HG03575 (cell line): Measurements from ENCODE around the gene PGM1.

ENCODE experiments used
- ATAC-seq: cut with Tn5 transposase; IDR thresholded peaks from one replicate; pipeline ENCODE4 v1.9.1; 2021; ENCODE audit not compliant: unreplicated experiment, insufficient number of reproducible peaks, low FRiP score; ENCODE audit errors: extremely low read depth

The PGM1 gene

DNA sequence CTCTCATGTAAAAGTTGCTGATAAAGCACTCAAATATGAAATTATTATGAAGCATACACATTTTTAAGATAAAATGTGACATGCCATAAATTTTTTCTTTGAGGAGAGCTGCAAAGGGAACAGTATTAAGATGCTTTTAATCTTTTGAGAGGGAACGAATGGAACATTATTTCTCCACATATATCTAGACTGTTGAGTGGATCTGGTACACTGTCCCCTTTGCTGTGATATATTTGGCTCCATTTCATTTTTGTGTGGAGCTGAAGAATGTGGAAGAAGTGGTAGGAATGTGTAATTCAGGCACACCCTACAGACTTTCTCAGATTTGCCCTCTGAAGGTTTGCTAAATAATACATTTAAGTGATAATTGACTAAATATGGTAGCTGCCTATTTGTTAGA, 31.7 kb downstream of the PGM1 start:
- ATAC-seq = no peak

DNA sequence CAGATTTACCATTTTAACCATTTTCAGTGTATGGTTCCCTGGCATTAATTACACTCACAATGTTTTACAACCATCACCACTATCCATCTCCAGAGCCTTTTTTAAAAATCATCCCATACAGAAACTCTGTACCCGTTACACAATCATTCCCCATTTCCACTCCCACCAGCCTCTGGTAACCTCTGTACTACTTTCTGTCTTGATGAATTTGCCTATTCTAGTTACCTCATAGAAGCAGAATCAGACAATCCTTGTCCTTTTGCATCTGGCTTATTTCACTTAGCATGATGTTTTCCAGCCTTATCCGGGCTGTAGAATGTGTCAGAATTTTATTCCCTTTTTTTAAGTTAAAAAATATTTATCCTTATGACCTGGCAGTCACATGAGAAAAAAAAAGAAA, 33.0 kb downstream of the PGM1 start:
- no peak for ATAC-seq

DNA sequence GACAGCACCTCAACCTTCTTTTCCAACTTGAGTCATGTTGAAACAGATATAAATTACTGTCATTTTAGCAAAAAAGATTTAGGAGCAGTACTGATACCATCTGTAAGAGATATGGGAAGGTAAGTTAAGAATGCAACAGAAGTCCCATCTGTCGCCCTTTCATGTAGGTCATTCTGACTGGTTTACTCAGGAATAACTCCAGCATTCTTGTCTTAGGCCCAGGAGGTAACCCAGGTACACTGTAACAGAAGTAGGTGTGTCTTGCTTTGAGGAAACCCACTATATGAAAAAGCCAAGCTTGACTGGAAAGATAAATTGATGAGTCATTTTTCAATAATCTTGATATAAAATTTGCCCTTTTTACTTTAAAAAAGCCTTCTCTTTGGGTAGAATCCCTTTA, 35.4 kb downstream of the PGM1 start:
- ATAC-seq = no peak

- no peak for ATAC-seq
Measured at GRCh38 chr1:63630238-63630637, 37.0 kb downstream of the PGM1 start.

- no peak for ATAC-seq
Measured at GRCh38 chr1:63630666-63631065, 37.5 kb downstream of the PGM1 start.

DNA sequence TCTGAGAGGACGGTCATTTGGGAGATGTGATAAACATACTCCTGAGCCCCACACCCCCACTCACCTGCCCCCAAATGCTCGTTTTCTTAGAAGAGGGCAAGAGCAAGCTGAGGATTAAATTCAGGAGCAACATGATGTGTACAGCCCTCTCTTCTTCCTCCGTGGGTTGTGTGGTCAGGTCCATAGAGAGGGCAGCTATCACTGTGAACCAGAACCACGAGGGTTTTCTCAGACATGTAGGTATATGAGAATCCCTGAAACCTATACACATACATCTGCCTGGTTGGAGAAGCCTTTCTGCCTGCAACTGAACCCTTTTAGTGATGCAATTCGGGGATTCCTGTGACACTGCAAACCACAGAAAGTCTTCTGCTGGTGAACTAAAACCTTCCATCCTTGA, 38.9 kb downstream of the PGM1 start:
- ATAC-seq = no peak

GRCh38 chr1:63633281-63633680, 40.1 kb downstream of the PGM1 start:
- ATAC-seq = no peak

- ATAC-seq = no peak
Measured at GRCh38 chr1:63634471-63634870, 41.3 kb downstream of the PGM1 start.

DNA sequence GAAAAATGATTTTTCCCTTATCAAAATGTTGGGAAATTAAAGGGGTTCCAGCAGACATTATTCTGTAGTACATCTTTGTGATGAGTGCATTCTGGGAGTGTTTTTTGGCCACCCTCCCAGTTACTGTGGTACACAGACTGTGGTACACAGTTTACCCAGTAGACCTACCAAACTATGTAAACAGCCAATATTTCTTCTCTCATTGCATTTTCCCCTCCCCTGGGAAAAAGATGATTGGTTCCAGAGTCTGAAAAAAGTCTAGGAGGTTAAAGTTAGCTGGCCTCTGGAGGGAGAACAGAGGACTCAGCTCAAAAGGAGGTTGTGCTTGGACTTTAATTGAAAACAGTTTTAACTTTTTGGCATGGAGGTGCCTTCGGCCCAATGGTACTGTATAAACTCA, 42.5 kb downstream of the PGM1 start:
- no peak for ATAC-seq

DNA sequence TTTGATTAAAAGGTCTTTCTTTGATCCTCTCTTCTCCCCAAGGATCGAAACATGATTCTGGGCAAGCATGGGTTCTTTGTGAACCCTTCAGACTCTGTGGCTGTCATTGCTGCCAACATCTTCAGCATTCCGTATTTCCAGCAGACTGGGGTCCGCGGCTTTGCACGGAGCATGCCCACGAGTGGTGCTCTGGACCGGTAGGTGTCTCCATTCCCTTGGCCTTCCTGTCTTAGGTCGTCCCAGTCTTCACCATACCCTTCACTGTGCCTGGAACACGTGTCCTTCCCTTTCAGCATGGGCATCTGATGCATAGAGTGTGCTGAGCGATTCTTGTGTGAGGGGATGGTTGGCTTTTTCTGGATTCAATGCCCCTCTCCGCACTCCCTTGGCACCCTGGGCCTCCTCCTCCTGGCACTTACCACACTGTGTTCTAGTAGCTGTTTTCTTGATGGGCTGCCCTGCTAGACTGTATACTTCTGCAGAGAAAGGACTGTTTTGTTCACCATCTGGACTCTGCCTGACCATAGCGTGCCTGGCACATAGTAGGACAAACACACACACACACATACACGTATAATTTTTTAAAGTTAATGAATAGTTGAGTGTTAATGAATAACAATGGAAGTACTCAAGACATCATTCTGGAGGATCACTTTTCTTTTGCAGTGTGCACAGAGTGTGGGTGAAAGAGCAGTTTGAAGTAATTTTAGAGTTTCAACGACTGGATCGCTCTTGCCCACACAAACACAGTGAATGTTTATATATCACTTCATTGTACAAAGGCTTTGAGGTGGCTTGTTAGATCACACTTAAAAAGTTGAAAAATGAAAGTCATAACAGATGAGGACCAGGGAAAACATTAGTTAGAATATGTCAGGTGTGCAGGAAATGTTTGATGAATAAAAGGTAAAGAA, 43.2 kb downstream of the PGM1 start:
- ATAC-seq = no peak

- ATAC-seq = no peak
Measured at GRCh38 chr1:63638471-63638870, 45.3 kb downstream of the PGM1 start.

GRCh38 chr1:63638875-63639274, 45.7 kb downstream of the PGM1 start:
- ATAC-seq = no peak

GRCh38 chr1:63640633-63641567, 47.7 kb downstream of the PGM1 start:
- ATAC-seq = no peak

- ATAC-seq = no peak
Measured at GRCh38 chr1:63641615-63642014, 48.4 kb downstream of the PGM1 start.

GRCh38 chr1:63642901-63643300, 49.7 kb downstream of the PGM1 start:
- no peak for ATAC-seq

- no peak for ATAC-seq
Measured at GRCh38 chr1:63643517-63643916, 50.3 kb downstream of the PGM1 start.

- ATAC-seq = no peak
Measured at GRCh38 chr1:63643926-63644325, 50.7 kb downstream of the PGM1 start.

GRCh38 chr1:63645317-63645716, 52.1 kb downstream of the PGM1 start:
- no peak for ATAC-seq

- ATAC-seq = no peak
Measured at GRCh38 chr1:63648689-63649088, 55.5 kb downstream of the PGM1 start.

DNA sequence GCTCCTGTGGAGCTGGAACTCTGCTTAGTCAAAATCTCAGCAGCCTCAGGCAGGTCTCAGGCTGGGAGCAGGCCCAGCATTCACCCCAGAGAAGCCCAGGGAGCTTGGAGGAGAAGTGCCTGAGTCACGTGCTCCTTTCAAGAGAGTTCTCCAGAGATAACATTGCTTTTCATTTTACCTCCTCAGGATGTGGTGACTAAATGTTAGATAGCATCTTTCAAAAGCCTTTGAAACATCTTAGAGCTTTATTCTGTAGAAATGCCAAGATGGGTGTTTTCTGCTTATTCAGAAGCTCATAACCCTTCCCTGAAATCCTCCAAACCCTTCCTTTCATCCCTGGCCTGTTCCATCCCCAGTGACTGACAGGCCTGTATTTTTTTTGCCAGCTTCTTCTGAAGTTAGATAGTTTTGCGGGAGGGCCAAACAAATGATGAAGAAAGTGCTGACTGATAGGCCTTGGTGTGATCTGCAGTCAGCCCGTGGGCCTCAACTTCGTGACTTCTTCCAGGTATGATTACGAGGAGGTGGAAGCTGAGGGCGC, 58.0 kb downstream of the PGM1 start:
- no peak for ATAC-seq
